Measurements from ENCODE around the gene CCDC17. TPM values are rescaled to one million over a fixed set of nuclear protein-coding genes. Genes with fewer than 3 reads are reported as not detected.
A peak's percentile ranks its signal among the peaks of the same experiment; 100 is the strongest.

CCDC17 gene
- total RNA-seq, 1 donor from 2014 or later, result 3.6 TPM

DNA sequence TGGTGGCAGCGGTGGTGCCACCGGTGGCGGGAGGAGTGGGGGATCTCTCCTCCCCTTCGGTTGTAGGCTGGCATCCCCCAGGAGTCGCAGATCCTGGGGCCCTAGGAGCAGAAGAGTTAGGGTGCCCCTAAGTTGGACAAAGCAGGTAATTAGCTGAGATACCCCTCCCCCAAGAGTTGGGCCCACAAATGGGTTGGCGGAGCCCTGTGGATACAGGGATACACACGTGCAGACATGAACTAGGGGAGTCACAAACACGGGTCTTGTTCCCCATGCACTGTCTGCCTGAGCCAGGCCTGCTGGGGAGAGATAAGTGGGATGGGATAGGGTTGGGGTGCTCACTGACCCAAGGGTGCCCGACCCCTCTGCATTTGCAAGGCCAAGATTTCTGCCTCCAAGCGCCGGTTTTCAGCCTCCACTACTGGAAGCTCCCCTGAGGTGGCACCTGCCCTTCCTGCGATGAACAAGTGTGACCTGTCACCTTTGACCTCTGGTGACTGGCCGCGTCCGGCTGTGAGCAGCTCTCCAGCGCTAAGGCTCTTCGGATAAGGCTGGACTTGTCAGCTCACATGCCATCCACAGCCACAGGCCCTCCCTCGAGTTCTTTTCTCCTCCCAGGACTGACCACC, 1.8 kb downstream of the CCDC17 start:
- no peaks in the 10 kb centered on the region for H3K9me3 Mint-ChIP-seq
- TF ChIP-seq, protein P1, sequence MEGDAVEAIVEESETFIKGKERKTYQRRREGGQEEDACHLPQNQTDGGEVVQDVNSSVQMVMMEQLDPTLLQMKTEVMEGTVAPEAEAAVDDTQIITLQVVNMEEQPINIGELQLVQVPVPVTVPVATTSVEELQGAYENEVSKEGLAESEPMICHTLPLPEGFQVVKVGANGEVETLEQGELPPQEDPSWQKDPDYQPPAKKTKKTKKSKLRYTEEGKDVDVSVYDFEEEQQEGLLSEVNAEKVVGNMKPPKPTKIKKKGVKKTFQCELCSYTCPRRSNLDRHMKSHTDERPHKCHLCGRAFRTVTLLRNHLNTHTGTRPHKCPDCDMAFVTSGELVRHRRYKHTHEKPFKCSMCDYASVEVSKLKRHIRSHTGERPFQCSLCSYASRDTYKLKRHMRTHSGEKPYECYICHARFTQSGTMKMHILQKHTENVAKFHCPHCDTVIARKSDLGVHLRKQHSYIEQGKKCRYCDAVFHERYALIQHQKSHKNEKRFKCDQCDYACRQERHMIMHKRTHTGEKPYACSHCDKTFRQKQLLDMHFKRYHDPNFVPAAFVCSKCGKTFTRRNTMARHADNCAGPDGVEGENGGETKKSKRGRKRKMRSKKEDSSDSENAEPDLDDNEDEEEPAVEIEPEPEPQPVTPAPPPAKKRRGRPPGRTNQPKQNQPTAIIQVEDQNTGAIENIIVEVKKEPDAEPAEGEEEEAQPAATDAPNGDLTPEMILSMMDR (conservative IDR thresholded peaks at IDR 0.05), result no peak
- no peaks in the 10 kb centered on the region for H3K27me3 Mint-ChIP-seq
- H3K4me1 Mint-ChIP-seq (ENCODE audit: unreplicated experiment), result no peaks in the 10 kb centered on the region
- H3K36me3 Mint-ChIP-seq, result peaks cover 22% of the 10 kb centered on the region
- H3K27ac Mint-ChIP-seq, result no peak overlapping the region
- H3K4me3 Mint-ChIP-seq, result no peak overlapping the region
- no peak for DNase-seq (ENCODE audit: extremely low spot score, unreplicated experiment)

DNA sequence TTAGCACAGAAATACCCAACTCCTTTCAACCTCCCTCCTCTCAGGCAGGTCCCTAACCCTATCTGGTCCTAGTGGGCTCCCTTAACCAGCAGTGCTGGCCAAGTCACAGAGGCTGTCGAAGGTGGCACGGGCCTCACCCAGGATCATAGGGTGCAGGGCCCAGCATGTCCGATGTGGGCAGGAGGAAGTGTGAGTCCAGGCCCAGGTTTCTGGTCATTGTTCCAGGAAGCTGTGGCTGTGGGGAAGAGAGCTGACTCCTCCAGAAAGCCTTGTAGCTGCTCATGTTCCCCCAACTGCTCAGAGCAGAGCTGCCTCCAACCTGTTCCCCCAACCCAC, 2.4 kb downstream of the CCDC17 start:
- H3K4me1 Mint-ChIP-seq (ENCODE audit: unreplicated experiment), result no peaks in the 10 kb centered on the region
- no peak for DNase-seq (ENCODE audit: extremely low spot score, unreplicated experiment)
- H3K27me3 Mint-ChIP-seq, result no peaks in the 10 kb centered on the region
- H3K36me3 Mint-ChIP-seq, result peaks cover 23% of the 10 kb centered on the region
- no peaks in the 10 kb centered on the region for H3K9me3 Mint-ChIP-seq
- TF ChIP-seq, protein P1 (conservative IDR thresholded peaks at IDR 0.05), result no peak
- no peak overlapping the region for H3K4me3 Mint-ChIP-seq
- no peak overlapping the region for H3K27ac Mint-ChIP-seq

DNA sequence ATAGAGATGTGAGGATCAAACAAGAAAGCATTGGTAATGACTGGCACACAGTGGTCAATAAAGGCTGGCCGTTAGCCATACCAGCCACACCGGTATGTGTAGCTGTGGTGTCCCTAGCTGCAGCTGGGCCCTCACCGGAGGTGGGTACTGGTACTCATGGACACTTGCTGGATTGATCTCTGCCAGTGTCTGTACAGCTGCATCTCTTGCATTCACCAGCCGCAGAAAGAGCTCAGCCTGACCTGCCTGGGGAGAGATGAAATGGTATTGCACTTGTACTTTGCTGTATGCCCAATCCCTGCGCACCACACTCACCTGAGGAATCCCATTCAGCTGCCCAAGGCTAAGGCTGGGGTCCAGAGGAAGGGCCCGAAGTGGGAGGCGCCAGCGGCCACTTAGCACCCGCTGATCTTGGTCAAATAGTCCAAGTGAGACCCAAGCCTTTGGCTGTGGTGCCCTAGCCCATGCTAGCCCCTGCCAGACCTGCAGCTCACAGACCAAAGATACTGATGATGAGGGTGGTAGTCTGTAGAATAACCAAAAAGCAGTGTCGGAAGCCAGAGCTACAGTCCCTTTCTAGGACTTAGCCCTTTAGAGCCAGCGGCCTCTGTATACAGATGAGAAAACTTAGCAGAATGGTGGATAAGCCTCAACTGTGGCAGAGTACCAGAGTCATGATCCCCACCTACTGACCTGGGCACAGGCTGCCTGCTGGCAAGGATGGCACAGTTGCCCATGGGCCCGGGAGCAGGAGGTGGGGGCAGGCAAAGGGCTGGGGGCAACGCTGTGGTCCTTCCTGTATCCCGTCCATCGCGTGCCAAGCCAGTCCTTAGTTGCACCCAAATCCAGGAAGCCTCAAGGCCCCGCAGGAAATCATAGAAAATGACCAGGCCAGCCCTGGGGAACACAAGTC, 3.0 kb downstream of the CCDC17 start:
- TF ChIP-seq, protein P1 (conservative IDR thresholded peaks at IDR 0.05), result no peak
- Mint-ChIP-seq H3K27me3 (no peaks in the 10 kb centered on the region), H3K4me3 (no peak overlapping the region), H3K9me3 (no peaks in the 10 kb centered on the region), H3K4me1 (ENCODE audit: unreplicated experiment) (no peaks in the 10 kb centered on the region), H3K27ac (peak overlapping the region; percentile 72), H3K36me3 (peaks cover 30% of the 10 kb centered on the region)
- DNase-seq (ENCODE audit: extremely low spot score, unreplicated experiment), result no peak

DNA sequence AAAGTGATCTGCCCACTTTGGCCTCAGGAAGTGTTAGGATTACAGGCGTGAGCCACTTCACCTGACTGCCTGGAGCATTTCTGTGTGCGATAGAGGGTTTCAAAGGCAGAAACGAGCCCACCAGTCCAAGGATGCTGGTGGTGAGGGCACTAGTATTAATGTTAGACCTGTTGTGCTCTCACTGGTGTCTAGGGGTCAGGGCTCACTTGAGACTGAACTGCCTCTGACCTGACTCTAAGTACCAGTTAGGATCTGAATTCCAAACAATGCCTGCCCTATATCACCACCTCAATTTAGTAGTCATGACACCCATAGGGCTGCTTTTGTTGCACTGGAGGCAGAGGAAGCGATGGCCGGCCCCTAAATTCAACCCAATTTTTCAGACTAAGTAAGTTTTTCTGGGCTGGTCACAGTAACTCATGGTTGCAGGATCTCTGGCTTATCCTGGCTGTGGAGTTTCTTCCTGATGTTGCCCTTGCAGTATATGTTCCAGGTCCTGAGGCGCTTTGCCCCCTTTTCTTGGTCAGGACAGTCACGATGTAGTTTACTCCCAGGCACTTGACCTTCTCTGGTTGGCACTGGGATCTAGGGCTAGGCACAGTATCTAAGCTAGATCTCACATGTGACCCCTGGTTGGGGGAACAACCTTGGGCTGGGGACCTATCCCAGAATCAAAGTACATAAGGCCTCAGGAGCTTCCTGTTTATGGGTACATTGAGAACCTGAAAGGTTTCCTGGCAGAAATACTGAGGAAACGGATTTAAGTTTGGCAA, 4.5 kb downstream of the CCDC17 start:
- Mint-ChIP-seq H3K9me3 (no peaks in the 10 kb centered on the region), H3K36me3 (peaks cover 32% of the 10 kb centered on the region), H3K4me1 (ENCODE audit: unreplicated experiment) (no peaks in the 10 kb centered on the region), H3K27me3 (no peaks in the 10 kb centered on the region), H3K27ac (no peak overlapping the region), H3K4me3 (no peak overlapping the region)
- TF ChIP-seq, protein P1 (conservative IDR thresholded peaks at IDR 0.05), result no peak
- DNase-seq (ENCODE audit: extremely low spot score, unreplicated experiment), result no peak

DNA sequence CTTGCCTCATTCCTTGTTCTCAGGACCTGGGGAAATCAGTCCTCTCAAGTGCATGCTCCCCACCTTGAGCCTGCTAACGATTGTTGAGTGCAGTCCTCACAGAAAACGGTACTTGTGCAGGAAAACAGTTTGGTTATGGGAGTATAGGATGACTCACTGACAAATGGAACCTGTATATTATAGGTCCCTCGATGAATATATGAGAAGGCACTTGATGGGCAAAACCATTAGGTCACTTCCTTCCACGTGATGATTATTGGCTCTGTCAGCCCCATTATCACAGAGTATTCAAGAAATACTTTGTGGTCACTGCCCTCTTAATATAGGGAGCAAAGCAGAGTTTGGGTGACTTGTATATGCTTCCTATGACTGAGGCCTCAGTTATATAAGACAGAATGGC, 6.2 kb downstream of the CCDC17 start:
- Mint-ChIP-seq H3K9me3 (no peaks in the 10 kb centered on the region), H3K4me3 (no peak overlapping the region), H3K27me3 (no peaks in the 10 kb centered on the region), H3K36me3 (peaks cover 35% of the 10 kb centered on the region), H3K4me1 (ENCODE audit: unreplicated experiment) (no peaks in the 10 kb centered on the region), H3K27ac (no peak overlapping the region)
- TF ChIP-seq, protein P1 (conservative IDR thresholded peaks at IDR 0.05), result no peak
- DNase-seq (ENCODE audit: extremely low spot score, unreplicated experiment), result no peak

All from type B pancreatic cell (in vitro differentiated cells).